Body of pancreas (tissue), 4 donors: ENCODE results near the gene DRC3.

ENCODE experiments used
- CTCF ChIP-seq, 7 experiments: fragments of 450-650 bp in 4 of 7; fragments of 200-600 bp in 3 of 7; sonication (generic) in 3 of 7; IDR thresholded peaks; one replicate each; pipeline ENCODE4 v1.5.1; 2016 to 2019; ENCODE audit warnings: antibody characterized with exemption in 7 of 7
- POLR2A ChIP-seq, 3 donors: fragments of 450-650 bp; IDR thresholded peaks; one replicate each; pipeline ENCODE4 v1.6.1; 2016; ENCODE audit warnings: antibody characterized with exemption in 3 of 3, mild to moderate bottlenecking in 2 of 3

GRCh38 chr17:17950806-17951205 is 21.9 kb upstream of the DRC3 start:
- no peak for TF ChIP-seq CTCF (IDR thresholded peaks at IDR 0.05)
- no peak for TF ChIP-seq POLR2A (IDR thresholded peaks at IDR 0.05)
